GM18873 (cell line): Measurements from ENCODE around the gene IL4R.
A peak's percentile ranks its signal among the peaks of the same experiment; 100 is the strongest.
"Not testable (repeated sequence)": the region's sequence is repeated elsewhere in the genome, so short reads cannot be mapped to it uniquely, and the experiment has no call there.

ENCODE experiments used
- ATAC-seq: cut with Tn5 transposase; IDR thresholded peaks from one replicate; pipeline ENCODE4 v1.9.1; 2021; ENCODE audit warnings: mild to moderate bottlenecking, moderate library complexity, moderate number of reproducible peaks; ENCODE audit not compliant: unreplicated experiment, low FRiP score

Gene IL4R

DNA sequence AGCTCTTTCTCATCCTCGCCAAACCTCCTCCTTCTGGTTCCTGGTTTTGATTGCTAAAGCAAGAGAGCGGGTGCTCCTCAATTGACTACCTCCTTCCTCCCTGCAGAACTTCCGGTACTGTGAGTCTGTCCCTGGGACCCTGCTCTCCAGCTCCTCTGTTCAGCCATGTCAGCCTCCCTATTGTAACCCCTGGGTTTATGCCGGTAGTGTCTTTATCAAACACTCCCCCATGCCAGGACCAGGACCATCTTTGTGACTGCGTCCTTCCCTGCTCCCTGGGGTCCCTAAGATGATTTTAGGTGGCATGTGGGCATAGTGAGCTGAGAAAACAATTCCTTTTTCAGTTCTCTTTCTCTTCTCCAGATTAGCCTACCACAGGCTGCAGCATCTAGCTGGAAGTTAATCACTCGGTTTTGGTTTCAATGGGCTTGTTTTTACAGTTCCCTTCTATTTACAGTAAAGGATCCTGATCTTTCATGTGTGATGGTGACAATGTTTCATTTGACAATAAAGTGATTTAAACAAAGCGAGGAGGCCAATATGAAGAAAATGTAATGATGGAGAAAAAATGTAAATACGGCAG is 60.5 kb downstream of the IL4R start:
- no peak for ATAC-seq

DNA sequence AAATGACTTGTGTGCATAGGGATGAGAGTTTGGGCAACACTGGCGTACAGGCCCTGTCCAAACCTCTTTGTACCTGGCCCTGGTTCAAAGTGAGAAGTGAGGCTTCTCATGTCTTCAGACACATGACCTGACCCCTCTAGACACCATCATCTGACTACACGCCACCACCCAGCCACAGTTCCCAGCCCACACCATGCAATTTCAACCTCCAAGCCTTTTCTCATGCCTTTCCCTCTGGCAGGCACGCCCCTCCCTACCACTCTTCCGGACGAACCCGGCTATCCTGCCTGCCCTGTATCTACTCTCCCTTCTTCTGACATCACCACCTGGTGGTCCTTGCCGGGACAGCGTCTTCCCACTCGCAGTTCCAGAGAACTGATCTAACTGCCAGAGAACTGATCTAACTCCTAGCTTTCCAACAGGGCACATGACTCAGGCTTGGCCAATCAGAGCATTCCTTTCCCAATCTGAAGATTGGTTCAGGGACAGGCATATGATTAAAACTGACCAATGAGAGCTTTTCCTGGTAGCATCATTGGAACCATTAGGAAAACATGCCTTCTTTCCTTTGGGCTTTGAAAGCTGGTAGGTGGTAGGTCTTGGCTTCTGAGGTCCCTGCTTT is 61.1 kb downstream of the IL4R start:
- ATAC-seq = no peak

DNA sequence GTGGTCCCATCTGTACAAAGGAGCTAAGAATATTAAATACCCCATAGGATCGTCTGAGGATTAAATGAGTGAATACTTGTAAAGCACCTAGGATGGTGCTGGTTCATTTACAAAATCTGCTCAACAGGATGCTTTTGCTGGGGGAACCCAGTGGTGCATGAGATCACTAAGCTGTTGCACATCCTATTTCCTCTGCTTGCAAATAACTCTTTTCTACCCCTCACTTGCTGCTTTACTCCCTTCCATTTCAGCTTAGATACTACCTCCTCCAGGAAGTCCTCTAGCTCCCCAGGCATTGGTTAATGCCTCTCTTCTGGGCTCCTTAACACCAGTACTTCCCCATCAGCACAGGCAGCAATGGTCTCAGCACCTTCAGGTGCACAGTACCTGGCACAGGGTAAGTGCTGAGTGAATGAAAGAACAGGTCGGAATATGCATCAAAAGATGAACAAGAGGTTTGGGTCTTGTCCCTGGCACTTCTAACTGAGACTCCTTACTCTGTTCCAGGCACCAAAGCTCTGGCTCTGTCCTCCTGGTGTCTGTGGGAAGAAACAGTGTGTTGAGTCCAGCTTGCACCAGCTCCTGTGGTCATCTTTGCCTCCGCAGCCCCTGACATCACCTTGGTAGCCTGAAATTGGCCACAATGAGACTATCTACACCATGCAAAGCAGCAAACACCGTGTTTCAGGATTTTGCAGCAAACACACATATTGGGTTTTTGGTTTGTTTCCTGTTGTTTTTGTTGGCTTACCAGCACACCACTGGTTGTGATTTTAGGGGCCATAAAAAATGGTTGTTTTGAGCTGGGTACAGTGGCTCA is 64.1 kb downstream of the IL4R start:
- ATAC-seq = no peak

DNA sequence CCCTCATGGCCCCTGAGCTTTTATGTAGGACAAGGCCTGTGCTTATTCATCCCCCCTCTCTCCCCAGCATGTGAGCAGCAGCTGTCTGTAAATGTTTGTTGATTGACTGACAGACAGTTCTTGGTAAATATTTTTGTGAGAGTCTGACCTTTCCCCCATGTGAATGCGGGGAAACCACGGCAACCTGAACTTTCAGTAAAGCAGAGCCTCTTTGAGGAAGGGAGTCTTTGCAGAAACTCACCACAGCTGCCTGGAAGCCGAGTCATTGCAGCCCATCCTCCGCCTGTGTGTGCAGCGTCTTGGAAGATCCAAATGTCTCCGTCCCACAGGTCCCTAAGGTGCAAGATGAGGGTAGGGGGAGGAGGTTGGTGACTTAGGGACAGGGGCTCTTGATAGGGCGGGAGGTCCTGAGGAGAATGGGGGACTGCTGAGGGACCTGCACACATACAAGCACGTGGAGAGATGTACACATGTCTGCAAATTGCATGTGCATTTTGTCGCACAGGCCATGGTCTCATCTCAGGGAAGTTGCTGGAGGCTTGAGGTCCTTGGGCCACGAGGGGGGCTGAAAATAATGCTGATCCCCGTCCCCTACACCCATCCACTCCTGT is 65.2 kb downstream of the IL4R start:
- ATAC-seq = no peak

DNA sequence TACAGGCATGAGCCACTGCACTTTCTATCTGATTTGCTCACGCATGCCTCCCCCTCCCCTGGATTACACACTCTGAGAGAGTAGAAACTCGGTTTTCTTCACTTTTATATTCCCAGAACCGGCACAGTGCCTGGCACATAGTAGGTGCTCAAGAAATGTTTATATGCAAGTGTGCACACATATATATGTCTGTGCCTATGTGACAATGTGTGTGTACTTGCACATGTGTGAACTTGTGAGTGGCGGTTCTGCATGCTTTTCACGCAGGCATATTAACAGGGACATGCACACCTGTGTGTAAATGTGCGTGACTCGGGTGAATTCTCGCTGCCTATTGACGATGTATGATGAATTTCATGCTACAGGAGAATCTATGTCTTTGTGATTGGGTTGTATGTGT is 66.1 kb downstream of the IL4R start:
- no peak for ATAC-seq

DNA sequence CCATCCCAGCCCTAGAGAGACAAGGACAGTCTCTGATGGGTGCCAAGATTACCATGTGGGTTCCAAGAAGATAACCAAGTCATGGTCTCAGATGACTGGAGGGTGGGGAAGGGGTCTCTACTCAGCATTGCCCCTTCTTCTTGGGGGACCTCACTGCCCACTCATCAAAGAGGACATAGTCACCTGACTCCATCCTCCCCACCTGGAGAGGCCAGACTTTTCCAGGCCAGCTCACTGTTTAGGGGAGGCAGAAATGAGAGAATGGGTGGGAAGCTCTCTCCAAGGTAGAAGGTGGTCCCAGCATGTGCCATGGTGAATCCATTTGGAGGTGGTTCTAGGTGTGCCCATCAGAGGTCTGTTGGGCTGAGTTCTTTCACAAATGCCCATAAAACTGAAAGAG is 67.5 kb downstream of the IL4R start:
- no peak for ATAC-seq

- ATAC-seq = no peak
These were observed 68.4 kb downstream of the IL4R start for GRCh38 chr16:27381974-27382855.

GRCh38 chr16:27383556-27384243 is 69.9 kb downstream of the IL4R start:
- no peak for ATAC-seq

DNA sequence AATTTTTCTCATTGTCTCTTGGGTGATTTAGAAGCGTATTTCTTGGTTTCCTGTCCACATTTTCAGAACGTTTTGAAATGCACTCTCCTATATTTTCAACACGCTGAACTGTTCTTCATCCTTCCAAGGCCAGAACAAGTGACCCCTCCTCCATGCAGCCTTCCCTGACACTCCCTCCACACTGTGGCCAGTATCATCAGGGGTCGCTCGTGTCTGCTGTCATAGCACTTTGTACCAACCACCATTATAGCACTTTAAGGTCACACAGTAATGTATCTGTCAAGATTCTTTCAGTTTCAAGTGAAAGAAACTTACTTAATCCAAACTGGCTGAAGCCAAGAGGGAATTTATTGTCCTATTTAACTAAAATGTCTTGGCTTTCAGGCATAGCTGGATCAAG is 70.7 kb downstream of the IL4R start:
- no peak for ATAC-seq

DNA sequence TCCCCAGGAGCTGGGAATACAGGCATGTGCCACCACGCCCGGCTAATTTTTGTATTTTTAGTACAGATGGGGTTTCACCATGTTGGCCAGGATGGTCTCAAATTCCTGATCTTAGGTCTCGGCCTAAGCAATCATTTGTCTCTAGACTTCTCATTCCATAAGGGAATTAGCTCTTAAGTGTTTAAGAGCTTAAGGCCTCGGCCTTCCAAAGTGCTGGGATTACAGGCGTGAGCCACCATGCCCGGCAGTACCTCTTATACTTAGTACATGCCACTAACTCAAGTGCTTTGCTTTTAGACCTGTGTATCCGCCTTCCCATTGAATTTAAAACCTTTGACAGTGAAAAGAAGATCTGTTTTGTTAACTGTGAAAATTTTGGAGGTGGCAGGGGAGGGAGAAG is 71.6 kb downstream of the IL4R start:
- ATAC-seq = no peak

DNA sequence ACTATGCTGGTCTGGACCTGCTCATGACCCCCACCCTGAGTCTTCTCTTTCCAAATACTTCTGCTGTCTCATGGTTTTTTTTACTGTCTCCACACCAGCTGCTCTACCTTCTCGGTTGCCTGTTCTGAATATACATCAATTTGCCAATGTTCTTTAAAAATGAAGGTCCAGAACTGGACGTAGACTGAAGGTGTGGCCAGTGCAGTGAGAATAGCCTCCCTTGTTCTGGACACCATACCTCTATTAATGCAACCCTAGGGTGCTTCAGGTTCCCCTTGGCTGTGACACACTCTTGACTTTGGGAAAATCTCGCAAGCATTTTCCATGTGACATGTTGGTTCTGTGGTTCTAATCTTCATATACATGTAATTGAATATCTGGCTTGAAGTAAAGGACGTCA is 72.9 kb downstream of the IL4R start:
- ATAC-seq = no peak

DNA sequence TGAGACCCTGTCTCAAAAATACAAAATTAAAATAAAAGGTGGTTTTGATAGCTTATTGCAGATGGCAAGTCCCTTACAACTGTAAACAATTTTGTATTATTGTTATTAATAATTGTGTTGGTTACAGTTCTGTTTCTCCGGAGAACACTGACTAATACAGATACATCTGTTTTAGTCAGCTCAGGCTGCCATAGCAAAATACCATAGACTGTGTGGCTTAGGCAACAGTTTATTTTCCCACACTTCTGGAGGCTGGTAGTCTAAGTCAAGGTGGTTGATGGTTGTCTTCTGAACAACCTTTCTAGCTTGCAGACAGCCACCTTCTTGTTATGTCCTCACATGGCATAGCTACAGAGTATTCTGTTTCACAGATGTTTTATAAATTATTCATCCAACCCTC is 74.0 kb downstream of the IL4R start:
- peak; percentile 62 for ATAC-seq

- no peak for ATAC-seq
These were observed 75.6 kb downstream of the IL4R start for GRCh38 chr16:27389272-27389961.

GRCh38 chr16:27390151-27390550 is 76.4 kb downstream of the IL4R start:
- ATAC-seq = no peak

DNA sequence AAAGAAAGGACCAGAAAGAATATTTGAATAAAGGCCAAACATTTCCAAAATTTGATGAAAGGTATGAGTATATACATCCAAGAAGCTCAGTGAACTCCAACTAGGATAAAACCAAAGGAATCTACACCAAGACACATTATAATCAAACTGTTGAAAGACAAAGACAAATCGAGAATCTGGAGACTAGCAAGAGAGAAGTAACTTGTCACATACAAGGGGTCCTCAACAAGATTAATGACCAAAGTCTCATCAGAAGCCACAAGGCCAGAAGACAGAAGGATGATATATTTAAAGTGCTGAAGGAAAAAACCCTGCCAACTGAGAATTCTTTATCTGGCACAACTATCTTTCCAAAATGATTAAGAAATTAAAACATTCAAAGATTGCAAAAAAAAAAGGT is 78.9 kb downstream of the IL4R start:
- ATAC-seq = no peak

DNA sequence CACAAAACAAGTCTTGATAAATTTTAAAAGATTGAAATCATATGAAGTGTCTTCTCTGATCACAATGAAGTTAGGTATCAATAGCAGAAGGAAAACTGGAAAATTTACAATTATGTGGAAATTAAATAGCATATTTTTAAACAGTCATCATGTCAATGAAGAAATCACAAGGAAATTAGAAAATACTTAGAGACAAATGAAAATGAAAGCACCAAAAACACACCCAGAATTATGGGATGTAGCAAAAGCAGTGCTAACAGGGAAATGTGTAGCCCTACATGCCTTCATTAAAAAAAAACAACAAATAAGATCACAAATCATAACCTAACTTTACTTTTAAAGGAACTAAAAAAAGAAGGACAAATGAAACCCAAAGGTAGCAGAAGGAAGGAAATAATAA is 80.7 kb downstream of the IL4R start:
- ATAC-seq = no peak

- not testable (repeated sequence) for ATAC-seq
These were observed 84.6 kb downstream of the IL4R start for GRCh38 chr16:27398341-27398893.

- ATAC-seq = no peak
These were observed 85.4 kb downstream of the IL4R start for GRCh38 chr16:27398894-27399853.
